ENCODE measurements around the gene GABRA4. TPM values are rescaled to one million over a fixed set of nuclear protein-coding genes. Genes with fewer than 3 reads are reported as not detected.

The GABRA4 gene
- 0.08 TPM in 1 of 2 replicates, not detected in the other for total RNA-seq (ENCODE audit: low replicate concordance)

DNA sequence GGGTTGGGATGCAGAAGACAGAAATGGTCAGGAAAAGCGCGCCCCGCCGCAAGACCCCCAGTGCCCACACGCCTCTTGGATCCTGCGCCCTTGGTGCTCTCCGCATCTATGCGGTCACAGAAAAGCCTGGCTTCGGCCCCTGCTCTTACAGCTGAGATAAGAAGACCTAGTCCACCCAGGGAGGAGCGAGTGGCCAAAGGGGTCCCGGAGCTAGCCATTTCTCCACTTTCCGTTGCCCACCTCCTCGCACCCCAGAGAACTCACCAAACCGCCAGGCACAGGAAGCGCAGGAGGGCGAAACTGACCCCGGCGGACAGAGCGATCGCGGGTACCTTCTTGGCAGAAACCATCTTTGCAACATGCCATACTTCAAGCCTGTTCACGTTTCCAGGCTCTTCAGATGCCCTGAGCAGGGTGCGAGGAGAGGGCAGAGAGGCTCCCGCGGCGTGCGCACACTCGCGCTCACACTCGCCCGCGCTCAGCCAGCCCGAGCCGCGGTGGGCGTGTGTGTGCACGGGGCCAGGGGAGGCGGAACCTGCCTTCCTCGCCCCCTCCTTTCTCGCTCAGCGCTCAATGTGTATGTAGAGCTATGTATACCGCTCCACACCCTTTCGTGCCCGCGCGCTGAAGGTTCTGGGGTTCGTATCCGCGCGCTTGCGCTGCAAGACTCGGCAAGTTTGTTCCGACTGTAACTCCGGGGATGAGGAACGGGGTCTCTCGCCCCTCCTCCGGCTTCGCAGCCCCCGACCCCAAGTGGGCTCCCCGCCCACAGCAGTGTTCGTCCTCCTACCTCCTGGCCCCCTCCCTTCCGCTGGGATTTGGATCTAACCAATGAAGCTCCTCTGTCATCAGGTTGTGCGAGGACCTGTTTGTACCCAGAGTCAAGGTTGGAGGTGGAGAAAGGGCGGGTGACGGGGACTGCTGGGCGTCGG, at the start of gene GABRA4:
Gene GABRA4, minus strand, starts transcription at position 507 of the 932 bp plus-strand sequence. Its CDS starts 157 bp downstream, at position 350.
- no peak for DNase-seq (ENCODE audit: low read depth)
- peak within 1 kb of the TSS; percentile 45 for H3K4me3 ChIP-seq (ENCODE audit: low read depth, low read length)
- TF ChIP-seq, protein P1, sequence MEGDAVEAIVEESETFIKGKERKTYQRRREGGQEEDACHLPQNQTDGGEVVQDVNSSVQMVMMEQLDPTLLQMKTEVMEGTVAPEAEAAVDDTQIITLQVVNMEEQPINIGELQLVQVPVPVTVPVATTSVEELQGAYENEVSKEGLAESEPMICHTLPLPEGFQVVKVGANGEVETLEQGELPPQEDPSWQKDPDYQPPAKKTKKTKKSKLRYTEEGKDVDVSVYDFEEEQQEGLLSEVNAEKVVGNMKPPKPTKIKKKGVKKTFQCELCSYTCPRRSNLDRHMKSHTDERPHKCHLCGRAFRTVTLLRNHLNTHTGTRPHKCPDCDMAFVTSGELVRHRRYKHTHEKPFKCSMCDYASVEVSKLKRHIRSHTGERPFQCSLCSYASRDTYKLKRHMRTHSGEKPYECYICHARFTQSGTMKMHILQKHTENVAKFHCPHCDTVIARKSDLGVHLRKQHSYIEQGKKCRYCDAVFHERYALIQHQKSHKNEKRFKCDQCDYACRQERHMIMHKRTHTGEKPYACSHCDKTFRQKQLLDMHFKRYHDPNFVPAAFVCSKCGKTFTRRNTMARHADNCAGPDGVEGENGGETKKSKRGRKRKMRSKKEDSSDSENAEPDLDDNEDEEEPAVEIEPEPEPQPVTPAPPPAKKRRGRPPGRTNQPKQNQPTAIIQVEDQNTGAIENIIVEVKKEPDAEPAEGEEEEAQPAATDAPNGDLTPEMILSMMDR (IDR thresholded peaks at IDR 0.05; ENCODE audit: insufficient read depth, low read length): no peak

DNA sequence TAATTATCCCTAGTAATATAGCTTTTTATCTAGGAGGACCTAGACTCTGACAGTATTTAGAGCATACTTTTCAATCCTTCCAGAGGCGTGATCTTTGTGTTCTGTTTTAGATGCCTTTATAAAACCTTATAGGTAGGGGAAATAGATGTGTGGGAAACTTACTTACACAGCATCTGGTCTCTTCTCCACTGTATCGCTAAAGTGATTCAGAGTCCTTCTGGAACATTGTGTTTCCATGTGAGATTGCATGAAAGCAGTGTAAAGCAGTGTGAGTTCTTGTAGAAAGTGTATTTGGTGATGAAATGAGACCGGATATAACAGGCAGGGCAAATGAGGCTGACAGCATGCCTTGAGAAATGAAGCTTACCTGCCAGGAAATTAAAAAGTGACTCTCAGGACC, 47.4 kb upstream of the GABRA4 start:
- no peak for DNase-seq (ENCODE audit: low read depth)
- TF ChIP-seq, protein P1 (IDR thresholded peaks at IDR 0.05; ENCODE audit: insufficient read depth, low read length): no peak
- H3K4me3 ChIP-seq (ENCODE audit: low read depth, low read length): no peak overlapping the region

DNA sequence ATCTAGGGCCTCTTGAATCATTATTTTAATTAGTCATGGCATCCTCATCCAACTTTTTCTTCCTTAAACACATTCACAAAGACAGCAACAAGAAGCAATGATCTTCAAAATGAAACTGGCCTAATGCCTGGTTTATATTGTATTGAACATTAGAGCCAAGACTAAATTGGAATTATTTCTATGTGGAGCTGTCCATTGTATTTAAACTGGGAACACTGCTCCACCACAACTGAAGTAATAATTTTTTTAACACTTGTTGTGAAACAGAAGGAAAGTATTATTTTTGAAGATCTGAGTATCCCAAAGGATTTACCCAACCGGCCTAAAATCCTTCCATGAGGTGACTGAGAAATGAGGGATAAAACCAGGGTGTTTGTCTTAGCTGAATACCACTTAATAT, 44.9 kb upstream of the GABRA4 start:
- no peak overlapping the region for H3K4me3 ChIP-seq (ENCODE audit: low read depth, low read length)
- no peak for DNase-seq (ENCODE audit: low read depth)
- TF ChIP-seq, protein P1 (IDR thresholded peaks at IDR 0.05; ENCODE audit: insufficient read depth, low read length): no peak

DNA sequence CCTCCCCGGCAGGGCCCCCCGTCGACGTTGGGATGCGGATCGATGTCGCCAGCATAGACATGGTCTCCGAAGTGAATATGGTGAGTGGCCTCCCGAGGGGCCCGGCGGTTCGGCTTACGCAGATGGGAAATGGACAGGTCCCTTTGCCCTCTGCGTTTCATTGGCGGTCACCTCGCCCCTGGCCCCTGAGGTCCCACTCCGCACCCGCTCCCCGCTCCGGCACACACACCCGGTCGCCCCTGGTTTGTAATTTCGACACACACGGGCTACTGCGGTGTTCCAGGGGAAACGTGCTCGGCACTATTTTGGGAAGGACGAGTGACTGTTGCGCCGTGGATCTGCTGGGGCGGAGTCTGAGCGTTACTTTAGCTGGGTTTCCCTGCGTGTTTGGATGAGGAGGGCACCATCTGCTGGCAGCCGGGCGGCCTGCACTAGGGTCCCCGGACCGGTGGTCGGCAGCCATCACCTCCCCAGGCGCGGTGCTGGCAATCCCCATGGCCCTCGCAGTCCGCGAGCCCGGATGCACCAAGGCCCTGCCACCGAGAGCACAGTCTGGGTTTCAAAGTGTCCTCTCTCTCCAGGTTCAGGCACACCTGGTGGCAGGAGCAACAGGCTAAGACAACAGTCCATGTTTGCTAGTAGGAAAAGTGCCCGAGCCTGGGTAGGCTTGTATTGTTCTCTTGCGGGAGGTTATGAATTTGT, 39.2 kb upstream of the GABRA4 start:
- DNase-seq (ENCODE audit: low read depth): peak; percentile 35
- H3K4me3 ChIP-seq (ENCODE audit: low read depth, low read length): peak overlapping the region; percentile 54
- TF ChIP-seq, protein P1 (IDR thresholded peaks at IDR 0.05; ENCODE audit: insufficient read depth, low read length): peak; percentile 72

DNA sequence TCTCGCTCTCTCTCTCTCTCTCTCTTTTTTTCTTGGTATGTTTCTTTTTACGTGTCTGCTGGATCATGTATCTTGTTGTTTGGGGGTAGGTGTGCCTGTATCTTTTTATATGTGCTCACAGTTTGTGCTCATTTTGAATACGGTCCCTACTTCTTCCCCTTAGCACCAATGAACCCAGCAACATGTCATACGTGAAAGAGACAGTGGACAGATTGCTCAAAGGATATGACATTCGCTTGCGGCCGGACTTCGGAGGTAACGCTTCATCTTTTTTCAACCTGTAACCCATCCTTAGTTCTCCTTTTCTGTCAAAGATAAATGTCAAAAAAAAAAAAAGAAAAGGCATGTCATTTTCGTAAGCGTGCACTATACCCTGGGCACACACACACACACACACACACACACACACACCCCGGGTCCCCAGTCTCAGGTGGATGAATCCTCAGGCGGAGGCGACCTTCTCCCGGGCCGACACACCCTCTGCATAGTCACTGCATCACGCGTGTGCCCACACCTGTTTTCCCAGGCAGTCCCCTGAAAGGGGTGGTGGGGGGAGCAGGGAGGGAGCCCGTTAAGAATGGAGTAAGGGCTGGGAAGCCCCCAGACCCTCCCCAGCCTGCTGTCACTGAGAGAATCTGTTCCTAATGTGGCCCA, 38.5 kb upstream of the GABRA4 start:
- DNase-seq (ENCODE audit: low read depth): no peak
- TF ChIP-seq, protein P1 (IDR thresholded peaks at IDR 0.05; ENCODE audit: insufficient read depth, low read length): no peak
- H3K4me3 ChIP-seq (ENCODE audit: low read depth, low read length): peak overlapping the region; percentile 54

DNA sequence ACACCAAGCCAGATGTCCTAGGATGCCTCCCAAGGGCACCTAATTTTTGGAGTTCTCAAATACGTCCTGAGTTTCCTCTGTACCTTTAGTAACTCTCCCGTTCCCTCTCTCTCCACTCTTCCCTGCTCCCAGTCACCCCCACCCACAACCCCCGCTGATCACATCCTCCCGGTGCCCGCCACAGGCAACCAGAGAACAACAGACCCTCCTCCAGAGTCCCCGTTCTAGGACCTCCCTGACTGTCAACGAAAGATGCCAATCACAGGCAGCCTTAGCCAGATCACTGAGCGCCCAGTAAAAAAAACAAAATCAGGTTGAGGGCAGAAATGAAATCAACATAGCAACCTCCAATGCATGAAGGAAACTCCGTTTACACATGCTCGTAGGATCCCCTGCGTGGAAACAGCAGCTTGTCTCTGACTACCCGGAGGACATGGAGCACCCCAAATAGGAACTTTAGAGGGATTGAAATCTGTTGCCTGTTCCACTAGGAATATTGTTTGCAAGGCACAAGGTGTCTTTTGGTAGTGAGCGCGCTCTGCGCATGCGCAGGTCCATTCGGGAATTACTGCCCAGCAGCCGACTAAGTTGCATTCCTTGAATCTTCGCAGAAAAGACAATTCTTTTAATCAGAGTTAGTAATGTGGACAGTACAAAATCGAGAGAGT, 37.8 kb upstream of the GABRA4 start, which contains the start of gene GABRB1:
Gene GABRB1, plus strand, starts transcription at position 557 of the 668 bp plus-strand sequence.
- peak; percentile 62 for DNase-seq (ENCODE audit: low read depth)
- TF ChIP-seq, protein P1 (IDR thresholded peaks at IDR 0.05; ENCODE audit: insufficient read depth, low read length): no peak

More for the DNA sequence above, 37.8 kb upstream of the GABRA4 start, which contains the start of gene GABRB1:
- H3K4me3 ChIP-seq (ENCODE audit: low read depth, low read length): peak within 1 kb of the TSS; percentile 54
